A549 (cell line): ENCODE data around the gene ANKRD7.

Experiments
- CBX8 ChIP-seq: fragments of 200-600 bp; sonication (generic); IDR thresholded peaks from 2 replicates; pipeline ENCODE4 v1.6.1; 2016
- CEBPB ChIP-seq, 2 experiments: fragments of >200 bp in 1 of 2; sonication (Bioruptor Twin) in 1 of 2; formaldehyde crosslinking in 1 of 2; IDR thresholded peaks; 2 replicates each; pipeline ENCODE4 v1.6.1; 2012 to 2016
- CHD2 ChIP-seq: fragments of 150-350 bp; IDR thresholded peaks from 2 replicates; pipeline ENCODE4 v1.6.1; 2014; ENCODE audit warnings: low read length; ENCODE audit not compliant: partially characterized antibody
- CTCF ChIP-seq: fragments of >200 bp; sonication (Bioruptor Twin); formaldehyde crosslinking; IDR thresholded peaks from 3 replicates; pipeline ENCODE4 v1.5.1; 2016
- EP300 ChIP-seq, 2 experiments: fragments of >200 bp; sonication (Bioruptor Twin); formaldehyde crosslinking; IDR thresholded peaks; 2 replicates in 1 of 2; 3 replicates in 1 of 2; pipeline ENCODE4 v1.6.1; 2016 to 2017
- SMC3 ChIP-seq: fragments of >200 bp; sonication (Bioruptor Twin); formaldehyde crosslinking; IDR thresholded peaks from 3 replicates; pipeline ENCODE4 v1.6.1; 2018; ENCODE audit warnings: inconsistent platforms
- ZFP36 ChIP-seq: fragments of 450-650 bp; IDR thresholded peaks from 2 replicates; pipeline ENCODE4 v1.6.1; 2014; ENCODE audit warnings: borderline replicate concordance; ENCODE audit not compliant: partially characterized antibody

- TF ChIP-seq CHD2 (no peak), EP300 (IDR thresholded peaks at IDR 0.05) (no peak), ZFP36 (no peak), CEBPB (IDR thresholded peaks at IDR 0.05) (no peak), CTCF (no peak), CBX8 (no peak), SMC3 (no peak)
These were observed 56.7 kb downstream of the ANKRD7 start for GRCh38 chr7:118281196-118281595.
